Erythroblast (primary cell): ENCODE data around the gene ARAP1.

Source experiments
- GATA1 ChIP-seq: IDR thresholded peaks from 2 replicates; pipeline ENCODE4 v1.6.1; 2011; ENCODE audit warnings: low read depth, mild to moderate bottlenecking, control low read depth, low read length, moderate library complexity
- POLR2A ChIP-seq: IDR thresholded peaks from 2 replicates; pipeline ENCODE4 v1.6.1; 2011; ENCODE audit warnings: mild to moderate bottlenecking, low read length

GRCh38 chr11:72793425-72794367, 41.5 kb upstream of the ARAP1 start, which contains the start of gene STARD10:
- TF ChIP-seq POLR2A: peak; percentile 49
- TF ChIP-seq GATA1: no peak
